Measurements from ENCODE around the gene ITGAE.

The ITGAE gene

GRCh38 chr17:3817851-3818605, 17.0 kb upstream of the ITGAE start:
- DNase-seq (ENCODE audit: low read depth in 2 of 2) = no peak

- DNase-seq (ENCODE audit: low read depth in 2 of 2) = no peak
Measured at GRCh38 chr17:3815925-3816324, 14.9 kb upstream of the ITGAE start.

GRCh38 chr17:3815122-3815521, 14.1 kb upstream of the ITGAE start:
- no peak for DNase-seq (ENCODE audit: low read depth in 2 of 2)

GRCh38 chr17:3814361-3814760, 13.4 kb upstream of the ITGAE start:
- no peak for DNase-seq (ENCODE audit: low read depth in 2 of 2)

DNA sequence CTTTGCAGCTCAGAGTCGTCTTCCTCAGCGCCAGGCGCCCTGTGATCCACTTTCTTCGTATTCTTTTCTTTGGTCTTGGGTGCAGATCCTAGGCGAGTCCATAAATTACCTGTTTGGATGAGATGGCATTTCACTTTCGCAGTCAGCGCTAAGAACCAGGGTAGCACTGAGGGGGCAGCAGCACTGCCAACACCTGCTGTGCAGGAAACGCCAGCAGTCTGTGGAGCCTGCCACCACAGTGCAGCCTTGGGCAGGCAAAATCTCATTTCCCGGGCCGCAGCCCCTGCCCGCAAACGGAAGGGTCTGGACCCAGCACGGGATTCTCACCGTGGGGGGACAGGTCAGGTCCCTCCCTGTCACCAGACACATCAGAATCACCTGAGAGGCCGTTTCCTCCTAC, 12.2 kb upstream of the ITGAE start:
- DNase-seq (ENCODE audit: low read depth in 2 of 2) = no peak

DNA sequence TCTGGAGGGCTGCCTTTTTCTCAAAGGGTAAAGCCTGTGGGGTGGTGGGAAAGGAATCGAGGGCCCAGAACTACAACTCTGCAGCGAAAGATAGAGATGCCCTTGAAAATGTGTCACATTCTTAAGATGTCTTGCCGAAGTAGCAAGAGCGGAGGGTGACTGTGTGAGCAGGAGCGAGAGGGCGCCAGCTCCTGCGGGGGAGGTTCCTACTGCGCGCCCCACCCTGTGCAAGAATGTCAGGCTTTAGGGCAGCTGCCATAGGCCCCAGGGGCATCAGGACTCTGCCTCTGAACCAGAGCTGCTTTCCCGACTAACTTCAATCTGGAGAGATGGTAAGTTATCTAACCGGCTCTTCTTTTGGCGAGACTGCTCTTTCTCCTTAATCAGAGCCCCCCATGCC, 11.8 kb upstream of the ITGAE start:
- no peak for DNase-seq (ENCODE audit: low read depth in 2 of 2)

- DNase-seq (ENCODE audit: low read depth in 2 of 2) = no peak
Measured at GRCh38 chr17:3812284-3812683, 11.3 kb upstream of the ITGAE start.

DNA sequence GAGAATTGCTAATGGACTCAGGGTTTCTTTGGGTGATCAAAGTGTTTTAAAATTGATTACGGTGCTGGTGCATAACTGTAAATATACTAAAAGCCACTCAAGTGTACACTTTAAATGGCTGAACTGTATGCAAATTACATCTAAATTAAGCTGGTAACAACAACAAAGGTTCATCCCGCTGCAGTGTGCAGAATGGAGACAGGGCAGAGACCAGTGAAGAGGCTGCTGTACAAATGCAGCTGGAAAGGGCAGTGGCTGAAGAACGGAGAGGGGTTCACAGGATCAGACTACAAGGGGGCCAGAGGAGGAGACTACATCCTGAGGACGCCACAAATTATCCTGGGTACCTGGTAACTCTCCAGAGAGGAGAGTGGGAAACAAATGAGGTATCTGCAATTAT, 9.0 kb upstream of the ITGAE start:
- no peak for DNase-seq (ENCODE audit: low read depth in 2 of 2)

- DNase-seq (ENCODE audit: low read depth in 2 of 2) = no peak
Measured at GRCh38 chr17:3809135-3809534, 8.1 kb upstream of the ITGAE start.

- DNase-seq (ENCODE audit: low read depth in 2 of 2) = no peak
Measured at GRCh38 chr17:3808701-3809100, 7.7 kb upstream of the ITGAE start.

DNA sequence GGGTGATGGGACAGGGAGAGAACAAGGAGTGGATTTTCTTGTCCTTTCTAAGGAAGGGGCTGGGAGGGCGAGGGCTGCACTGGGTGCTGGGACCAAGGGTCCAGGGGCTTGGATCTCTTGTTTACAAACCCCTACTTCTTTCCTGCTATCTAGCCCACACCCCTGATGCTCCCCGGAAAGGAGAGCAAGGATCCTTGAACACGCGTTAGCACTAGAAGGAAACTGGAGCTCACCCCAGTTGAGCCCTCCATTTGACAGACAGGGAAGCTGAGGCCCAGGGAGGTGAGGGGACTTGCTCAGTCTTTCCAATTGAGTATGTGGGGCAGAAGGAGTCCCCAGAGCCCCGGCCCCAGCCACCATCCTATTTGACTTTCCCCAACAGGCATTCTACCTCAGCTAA, 4.6 kb upstream of the ITGAE start:
- no peak for DNase-seq (ENCODE audit: low read depth in 2 of 2)

- no peak for DNase-seq (ENCODE audit: low read depth in 2 of 2)
Measured at GRCh38 chr17:3804503-3804931, 3.5 kb upstream of the ITGAE start.

- DNase-seq (ENCODE audit: low read depth in 2 of 2) = no peak
Measured at GRCh38 chr17:3803308-3803640, 2.3 kb upstream of the ITGAE start.

GRCh38 chr17:3802461-3803307, 1.7 kb upstream of the ITGAE start:
- DNase-seq (ENCODE audit: low read depth in 2 of 2) = no peak

DNA sequence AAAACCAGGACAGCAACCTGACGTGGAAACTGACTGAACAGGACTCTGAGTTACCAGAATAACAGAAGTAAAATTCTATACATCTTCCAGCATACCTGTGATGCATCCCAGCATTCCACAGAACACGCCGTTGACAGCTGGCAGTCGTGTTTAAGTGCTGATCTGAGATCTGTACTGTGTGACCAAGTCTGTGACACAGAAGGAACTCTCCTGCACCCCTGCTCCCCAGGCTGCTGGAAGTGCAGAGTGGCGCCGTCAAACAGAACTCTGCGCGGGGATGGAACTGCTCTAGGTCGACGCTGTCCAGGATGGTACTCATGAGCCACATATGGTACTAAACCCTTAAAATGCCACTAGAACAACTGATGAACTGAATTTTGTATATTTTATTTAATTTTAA, 804 bp upstream of the ITGAE start:
- no peak for DNase-seq (ENCODE audit: low read depth in 2 of 2)

- DNase-seq (ENCODE audit: low read depth in 2 of 2) = no peak
Measured at GRCh38 chr17:3801347-3801746, 359 bp upstream of the ITGAE start.

DNA sequence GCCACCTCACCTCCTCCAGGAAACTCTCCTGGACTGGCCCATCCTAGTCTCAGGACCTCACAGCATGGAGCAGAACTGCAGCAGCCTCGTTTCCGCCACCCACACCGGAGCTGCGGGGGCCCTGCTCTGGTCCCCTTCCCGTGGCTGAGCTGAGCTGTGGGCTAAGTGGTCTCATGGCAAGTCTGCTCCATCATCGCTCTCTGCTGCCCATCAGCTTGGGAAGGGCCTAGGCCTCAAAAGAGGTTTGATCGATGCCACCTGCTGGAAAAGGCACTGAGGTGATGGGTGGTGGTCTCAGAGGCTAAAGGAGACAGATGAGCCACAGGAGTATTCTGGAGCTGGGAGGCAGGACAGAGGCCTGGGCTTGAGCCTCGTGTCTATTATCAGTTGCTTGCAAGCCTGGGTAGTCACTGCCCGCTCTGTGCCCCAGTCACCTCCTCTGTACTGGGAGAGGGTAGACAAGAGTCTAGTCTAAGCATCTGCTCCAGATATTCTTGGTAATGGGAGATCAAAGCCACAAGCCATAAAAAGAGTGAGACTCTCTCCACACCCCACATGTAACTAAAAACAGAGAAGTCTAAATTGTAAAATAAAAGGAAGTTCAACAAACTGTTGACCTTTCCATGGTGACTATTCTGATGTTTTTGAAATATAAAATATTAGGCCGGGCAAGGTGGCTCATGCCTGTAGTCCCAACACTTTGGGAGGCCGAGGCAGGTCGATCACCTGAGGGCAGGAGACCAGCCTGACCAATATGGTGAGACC, 1.6 kb downstream of the ITGAE start:
- no peak for DNase-seq (ENCODE audit: low read depth in 2 of 2)

DNA sequence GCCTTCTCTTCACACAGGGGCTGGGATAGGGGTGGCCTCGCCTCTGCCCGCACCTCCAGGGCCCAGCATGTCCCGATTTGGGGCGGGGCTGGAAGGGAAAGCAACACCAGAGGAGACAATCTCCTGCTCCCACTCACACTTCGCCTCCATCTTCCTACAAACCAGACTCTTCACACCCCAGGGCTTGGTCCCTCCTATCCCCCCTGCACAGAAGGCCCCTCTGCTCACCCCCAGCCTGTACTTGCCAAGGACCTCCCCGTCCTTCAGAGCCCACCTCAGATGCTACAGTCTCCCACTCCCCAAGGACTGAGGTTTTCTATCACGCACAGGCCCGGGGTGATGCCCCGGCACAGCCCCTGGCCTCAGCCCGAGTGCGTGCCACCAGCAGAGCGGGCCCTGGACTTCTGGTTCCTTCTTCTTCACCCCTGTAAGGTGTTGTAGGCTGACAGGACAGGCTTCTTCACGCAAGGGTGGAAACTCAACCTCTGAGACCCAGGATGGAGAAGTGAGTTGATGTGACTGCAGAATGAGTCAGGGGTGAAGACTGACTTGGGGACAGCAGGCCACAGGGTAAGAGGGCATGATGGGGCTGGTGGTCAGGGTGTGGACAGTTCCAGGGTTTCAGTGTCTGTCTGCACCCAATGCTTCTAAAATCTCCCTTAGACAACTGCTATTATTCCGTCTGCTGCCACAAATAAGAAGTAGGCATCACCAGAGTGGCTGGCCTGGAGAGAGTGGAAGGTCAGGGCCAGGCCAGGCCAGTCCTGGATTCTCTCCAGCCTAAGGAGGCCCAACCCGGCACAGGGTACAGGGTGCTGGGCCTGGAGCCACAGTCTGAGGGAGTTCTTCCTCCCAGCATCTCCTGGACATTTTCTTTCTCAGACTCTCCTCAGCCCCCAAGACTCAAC, 2.5 kb downstream of the ITGAE start:
- no peak for DNase-seq (ENCODE audit: low read depth in 2 of 2)

DNA sequence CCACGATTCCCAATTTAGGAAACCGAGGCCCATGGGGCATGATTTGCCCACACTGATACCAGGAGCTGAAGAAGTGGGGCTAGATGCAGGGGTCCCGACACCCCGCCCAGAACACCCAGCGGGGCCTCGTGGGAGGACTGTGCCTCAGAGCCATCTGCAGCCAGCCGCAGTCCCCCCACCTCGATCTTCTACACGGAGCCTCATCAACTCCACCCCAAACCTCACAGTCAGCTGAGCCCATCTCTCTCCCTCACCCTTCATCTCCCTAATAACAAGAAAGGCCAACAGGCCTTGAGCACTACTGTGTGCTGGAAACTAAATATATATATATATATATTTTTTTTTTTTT, 4.2 kb downstream of the ITGAE start:
- no peak for DNase-seq (ENCODE audit: low read depth in 2 of 2)

DNA sequence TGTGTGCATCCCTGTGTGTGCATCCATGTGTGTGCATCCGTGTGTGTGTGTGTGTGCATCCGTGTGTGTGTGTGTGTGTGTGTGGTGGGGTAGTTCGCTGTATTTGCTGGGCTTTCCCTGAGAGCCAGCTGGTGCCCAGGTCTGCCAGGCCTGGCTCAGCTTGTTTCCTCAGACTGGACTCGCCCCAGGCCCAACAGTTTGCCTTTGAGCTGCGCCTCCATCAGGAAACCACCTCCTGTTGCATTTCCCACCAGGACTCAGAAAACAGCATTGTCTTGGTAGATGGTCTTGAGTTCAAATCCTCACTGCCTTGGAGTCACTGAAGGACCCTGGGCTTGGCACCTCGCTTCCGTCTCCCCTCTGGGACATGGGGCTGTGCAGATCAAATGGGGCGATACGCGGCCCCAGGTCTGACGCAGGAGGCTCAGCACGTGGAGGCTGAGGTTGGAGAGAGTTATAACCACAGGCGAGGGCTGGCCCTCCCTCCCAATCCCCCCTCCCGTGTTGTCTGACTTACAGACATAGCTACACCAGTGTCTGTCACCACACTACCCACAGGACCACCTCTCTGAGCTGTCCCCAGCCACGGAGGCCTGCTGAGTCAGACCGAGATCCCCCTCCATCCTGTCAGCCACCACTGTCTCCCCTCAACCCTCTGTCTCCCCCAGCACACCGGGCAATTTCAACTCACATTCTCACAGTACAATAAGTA, 4.7 kb downstream of the ITGAE start:
- peak; percentile 48 to 65 for DNase-seq (ENCODE audit: low read depth in 2 of 2)
